Esophagus (tissue), 2 donors: ENCODE results near the gene SNX10. TPM values are rescaled to one million over a fixed set of nuclear protein-coding genes. Genes with fewer than 3 reads are reported as not detected.

Source experiments
- H3K27ac ChIP-seq, 2 donors: one replicate each; pipeline ENCODE4 v1.5.1; 2013; ENCODE audit warnings: low read depth in 2 of 2, mild to moderate bottlenecking in 2 of 2, inconsistent platforms in 1 of 2, low read length in 1 of 2, moderate library complexity in 1 of 2
- H3K27me3 ChIP-seq, 2 donors: one replicate each; pipeline ENCODE4 v1.6.1; 2013; ENCODE audit warnings: low read length in 2 of 2, control low read depth in 1 of 2, mild to moderate bottlenecking in 1 of 2; ENCODE audit not compliant: insufficient read depth in 2 of 2, control insufficient read depth in 1 of 2
- H3K36me3 ChIP-seq, 2 donors: one replicate each; pipeline ENCODE4 v1.6.1; 2013; ENCODE audit warnings: low read length in 1 of 2; ENCODE audit not compliant: control insufficient read depth in 2 of 2, insufficient read depth in 2 of 2
- H3K4me1 ChIP-seq, 2 donors: one replicate each; pipeline ENCODE4 v1.6.1; 2013; ENCODE audit warnings: low read length in 1 of 2; ENCODE audit not compliant: control insufficient read depth in 2 of 2, insufficient read depth in 2 of 2
- H3K4me3 ChIP-seq, 2 donors: one replicate each; pipeline ENCODE4 v1.5.1; 2013; ENCODE audit warnings: low read length in 2 of 2, mild to moderate bottlenecking in 2 of 2, low read depth in 1 of 2, moderate library complexity in 1 of 2
- H3K9me3 ChIP-seq, 2 donors: one replicate each; pipeline ENCODE4 v1.6.1; 2013; ENCODE audit warnings: mild to moderate bottlenecking in 2 of 2, low read depth in 1 of 2, low read length in 1 of 2, moderate library complexity in 1 of 2; ENCODE audit not compliant: control insufficient read depth in 2 of 2, insufficient read depth in 1 of 2
- WGBS, 2 donors: extraction: QIAGEN DNeasy Blood & Tissue Kit; methylation state at CpG; one replicate each; pipeline ENCODE4 v1.1.7; 2013; 5-methylcytosine and 5-hydroxymethylcytosine counted together
- polyA plus RNA-seq, 2 donors: library from polyadenylated mRNA; stranded (reverse); fragments of 200-250 nt; gene quantifications; one replicate each; pipeline ENCODE4 v1.2.3, GENCODE V29; 2013
- donor health status: healthy with polysubstance abuse.
- donor health status: Bipolar disorder and iron deficiency.

Gene SNX10
- polyA plus RNA-seq, 2 donors, result 0.44 to 0.61 TPM

- no peak overlapping the region for H3K27ac ChIP-seq
- H3K36me3 ChIP-seq, result no peaks in the 10 kb centered on the region
- 63 to 71% methylated on average over 4 of the region's 4 CpGs for WGBS, 2 donors
- H3K4me1 ChIP-seq, result no peaks in the 10 kb centered on the region
- peaks cover 0 to 8% of the 10 kb centered on the region in 2 donors for H3K27me3 ChIP-seq
- H3K9me3 ChIP-seq, result no peaks in the 10 kb centered on the region
- H3K4me3 ChIP-seq, result no peak overlapping the region
These were observed 96.6 kb downstream of the SNX10 start for GRCh38 chr7:26388256-26388655.

- Histone ChIP-seq H3K27ac (no peak overlapping the region), H3K36me3 (no peaks in the 10 kb centered on the region), H3K4me3 (no peak overlapping the region), H3K9me3 (no peaks in the 10 kb centered on the region), H3K4me1 (no peaks in the 10 kb centered on the region), H3K27me3 (peaks cover 0 to 4% of the 10 kb centered on the region in 2 donors)
- 76 to 87% methylated on average over 2 of the region's 2 CpGs for whole genome bisulfite sequencing, 2 donors
These were observed 98.4 kb downstream of the SNX10 start for GRCh38 chr7:26390016-26390415.

GRCh38 chr7:26393818-26394217 lies 102.2 kb downstream of the SNX10 start:
- Histone ChIP-seq H3K4me3 (no peak overlapping the region), H3K4me1 (peaks cover 0 to 6% of the 10 kb centered on the region in 2 donors), H3K27ac (no peak overlapping the region), H3K27me3 (peaks cover 2 to 4% of the 10 kb centered on the region in 2 donors), H3K9me3 (no peaks in the 10 kb centered on the region), H3K36me3 (no peaks in the 10 kb centered on the region)
- WGBS, 2 donors, result 94% methylated on average over 3 of the region's 3 CpGs

GRCh38 chr7:26397332-26397731 lies 105.7 kb downstream of the SNX10 start:
- WGBS, 2 donors, result 49% methylated on average over 5 to 7 of the region's 7 CpGs
- H3K27ac ChIP-seq, result peak overlapping the region in 1 of 2 donors; percentile 27
- peaks cover 0 to 2% of the 10 kb centered on the region in 2 donors for H3K27me3 ChIP-seq
- H3K36me3 ChIP-seq, result no peaks in the 10 kb centered on the region
- H3K9me3 ChIP-seq, result no peaks in the 10 kb centered on the region
- peaks cover 0 to 7% of the 10 kb centered on the region in 2 donors for H3K4me1 ChIP-seq
- no peak overlapping the region for H3K4me3 ChIP-seq

GRCh38 chr7:26397796-26398426 lies 106.2 kb downstream of the SNX10 start:
- no peaks in the 10 kb centered on the region for H3K36me3 ChIP-seq
- H3K27me3 ChIP-seq, result peaks cover 0 to 2% of the 10 kb centered on the region in 2 donors
- peak overlapping the region; percentile 27 to 74 for H3K27ac ChIP-seq
- H3K4me3 ChIP-seq, result peak overlapping the region; percentile 66 to 71
- H3K4me1 ChIP-seq, result peaks cover 0 to 7% of the 10 kb centered on the region in 2 donors
- 4% methylated on average over 38 of the region's 38 CpGs for WGBS, 2 donors
- no peaks in the 10 kb centered on the region for H3K9me3 ChIP-seq

- Histone ChIP-seq H3K4me1 (peaks cover 0 to 7% of the 10 kb centered on the region in 2 donors), H3K36me3 (no peaks in the 10 kb centered on the region), H3K27ac (peak overlapping the region; percentile 73 to 74), H3K27me3 (peaks cover 0 to 2% of the 10 kb centered on the region in 2 donors), H3K9me3 (no peaks in the 10 kb centered on the region), H3K4me3 (peak overlapping the region; percentile 66 to 71)
- WGBS, 2 donors, result 0 to 1% methylated on average over 29 to 36 of the region's 36 CpGs
These were observed 106.7 kb downstream of the SNX10 start for GRCh38 chr7:26398427-26398755.

- Histone ChIP-seq H3K4me1 (peaks cover 0 to 7% of the 10 kb centered on the region in 2 donors), H3K27me3 (peaks cover 0 to 2% of the 10 kb centered on the region in 2 donors), H3K36me3 (no peaks in the 10 kb centered on the region), H3K27ac (peak overlapping the region; percentile 26 to 73), H3K9me3 (no peaks in the 10 kb centered on the region), H3K4me3 (peak overlapping the region; percentile 66 to 71)
- WGBS, 2 donors, result 2% methylated on average over 47 to 52 of the region's 52 CpGs
These were observed 107.3 kb downstream of the SNX10 start for GRCh38 chr7:26398756-26399509.

GRCh38 chr7:26399736-26400135 lies 108.1 kb downstream of the SNX10 start:
- Histone ChIP-seq H3K4me1 (peaks cover 0 to 7% of the 10 kb centered on the region in 2 donors), H3K36me3 (no peaks in the 10 kb centered on the region), H3K4me3 (no peak overlapping the region), H3K9me3 (no peaks in the 10 kb centered on the region), H3K27me3 (peaks cover 0 to 2% of the 10 kb centered on the region in 2 donors), H3K27ac (no peak overlapping the region)
- 94 to 96% methylated on average over 1 of the region's 1 CpG for WGBS, 2 donors

GRCh38 chr7:26403640-26404039 lies 112.0 kb downstream of the SNX10 start:
- Histone ChIP-seq H3K4me3 (no peak overlapping the region), H3K36me3 (no peaks in the 10 kb centered on the region), H3K4me1 (peaks cover 0 to 3% of the 10 kb centered on the region in 2 donors), H3K27ac (no peak overlapping the region), H3K9me3 (no peaks in the 10 kb centered on the region), H3K27me3 (peaks cover 0 to under 1% of the 10 kb centered on the region in 2 donors)
- 91 to 97% methylated on average over 3 of the region's 3 CpGs for whole genome bisulfite sequencing, 2 donors
